Sigmoid colon (tissue), 7 donors: ENCODE data around the gene CAPRIN2. TPM values are rescaled to one million over a fixed set of nuclear protein-coding genes. Genes with fewer than 3 reads are reported as not detected.

Source experiments
- DNase-seq: peaks from one replicate; pipeline ENCODE4 v3.0.0-alpha.2; 2019
- H3K27ac ChIP-seq, 4 donors: fragments of 200-600 bp; sonication (generic); one replicate each; pipeline ENCODE4 v1.5.1; 2016 to 2019; ENCODE audit warnings: mild to moderate bottlenecking in 1 of 4
- H3K27me3 ChIP-seq, 3 donors: fragments of 200-600 bp; sonication (generic); one replicate each; pipeline ENCODE4 v1.5.1; 2019; ENCODE audit warnings: mild to moderate bottlenecking in 1 of 3
- H3K36me3 ChIP-seq, 4 donors: fragments of 200-600 bp; sonication (generic); one replicate each; pipeline ENCODE4 v1.5.1; 2016 to 2019
- H3K4me1 ChIP-seq, 4 donors: fragments of 200-600 bp; sonication (generic); one replicate each; pipeline ENCODE4 v1.5.1; 2017 to 2019
- H3K4me3 ChIP-seq, 4 donors: fragments of 200-600 bp; sonication (generic); one replicate each; pipeline ENCODE4 v1.5.1; 2017 to 2019; ENCODE audit warnings: mild to moderate bottlenecking in 2 of 4, moderate library complexity in 1 of 4
- H3K9me3 ChIP-seq, 4 donors: fragments of 200-600 bp in 3 of 4; sonication (generic) in 3 of 4; one replicate each; pipeline versions ENCODE4 v1.5.1 to v1.6.1; 2013 to 2019
- CTCF ChIP-seq, 4 experiments: fragments of 450-650 bp in 3 of 4; fragments of 200-600 bp in 1 of 4; IDR thresholded peaks; one replicate each; pipeline ENCODE4 v1.5.1; 2016 to 2019; ENCODE audit warnings: antibody characterized with exemption in 4 of 4, mild to moderate bottlenecking in 3 of 4, moderate library complexity in 2 of 4
- EP300 ChIP-seq, 4 donors: sonication (generic); formaldehyde crosslinking; IDR thresholded peaks; one replicate each; pipeline ENCODE4 v1.6.1; 2017; ENCODE audit warnings: antibody characterized with exemption in 4 of 4
- POLR2A ChIP-seq, 2 donors: fragments of 450-650 bp; IDR thresholded peaks; one replicate each; pipeline ENCODE4 v1.6.1; 2016; ENCODE audit warnings: antibody characterized with exemption in 2 of 2, mild to moderate bottlenecking in 2 of 2, moderate library complexity in 2 of 2
- POLR2AphosphoS5 ChIP-seq, 4 donors: sonication (generic); formaldehyde crosslinking; IDR thresholded peaks; one replicate each; pipeline ENCODE4 v1.6.1; 2017; ENCODE audit warnings: antibody characterized with exemption in 4 of 4
- WGBS, 2 donors: extraction: QIAGEN DNeasy Blood & Tissue Kit; methylation state at CpG; one replicate each; pipeline ENCODE4 v1.1.7; 2013; 5-methylcytosine and 5-hydroxymethylcytosine counted together
- intact Hi-C: fragments of 100-400 bp; cut with DNase I; formaldehyde crosslinking; loops from one replicate; pipeline ENCODE4 v1.15.1; 2023
- polyA plus RNA-seq, 3 donors: library from polyadenylated mRNA; stranded (reverse); fragments of 200-250 nt; gene quantifications; one replicate each; pipeline ENCODE4 v1.2.3, GENCODE V29; 2013
- total RNA-seq, 4 donors: library from RNA; depleted of rRNA; stranded (reverse); fragments of >200 nt; gene quantifications; one replicate each; pipeline ENCODE4 v1.1.0, GENCODE V29; 2016
- donor health status: healthy with polysubstance abuse.
- donor health status: Bipolar disorder and iron deficiency.
- donor health status: healthy.

CAPRIN2 gene
- total and polyA plus RNA-seq, 7 donors, result 2.1 to 42.9 (median 25.0) TPM

DNA sequence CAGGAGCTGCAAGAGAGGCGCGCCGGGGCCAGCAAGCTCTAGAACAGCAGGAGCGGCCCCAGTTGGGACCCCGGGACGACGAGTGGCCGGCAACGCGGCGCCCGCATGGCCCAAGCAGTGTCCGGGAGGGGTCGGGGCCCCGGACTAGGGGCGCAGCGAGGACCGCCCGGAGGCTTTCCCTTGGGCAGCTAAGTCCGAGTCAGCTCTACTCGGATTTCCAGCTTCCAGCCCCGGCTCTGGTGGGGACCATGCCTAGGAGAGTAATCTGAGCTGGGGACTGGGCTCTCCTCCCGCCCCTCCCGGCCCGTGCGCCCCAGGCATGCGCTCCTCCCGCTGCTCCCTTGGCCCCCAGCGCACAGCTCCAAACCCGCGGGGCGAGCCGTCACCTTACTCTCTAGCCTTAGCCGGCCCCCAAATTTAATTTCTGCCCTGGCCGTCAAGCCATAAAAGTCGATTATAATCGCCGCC is 41.6 kb upstream of the CAPRIN2 start:
- intact Hi-C loops, result loop anchor here (5.0 kb wide), 1 partner anchor 39 kb away; no protein-coding TSS in a partner anchor

DNA sequence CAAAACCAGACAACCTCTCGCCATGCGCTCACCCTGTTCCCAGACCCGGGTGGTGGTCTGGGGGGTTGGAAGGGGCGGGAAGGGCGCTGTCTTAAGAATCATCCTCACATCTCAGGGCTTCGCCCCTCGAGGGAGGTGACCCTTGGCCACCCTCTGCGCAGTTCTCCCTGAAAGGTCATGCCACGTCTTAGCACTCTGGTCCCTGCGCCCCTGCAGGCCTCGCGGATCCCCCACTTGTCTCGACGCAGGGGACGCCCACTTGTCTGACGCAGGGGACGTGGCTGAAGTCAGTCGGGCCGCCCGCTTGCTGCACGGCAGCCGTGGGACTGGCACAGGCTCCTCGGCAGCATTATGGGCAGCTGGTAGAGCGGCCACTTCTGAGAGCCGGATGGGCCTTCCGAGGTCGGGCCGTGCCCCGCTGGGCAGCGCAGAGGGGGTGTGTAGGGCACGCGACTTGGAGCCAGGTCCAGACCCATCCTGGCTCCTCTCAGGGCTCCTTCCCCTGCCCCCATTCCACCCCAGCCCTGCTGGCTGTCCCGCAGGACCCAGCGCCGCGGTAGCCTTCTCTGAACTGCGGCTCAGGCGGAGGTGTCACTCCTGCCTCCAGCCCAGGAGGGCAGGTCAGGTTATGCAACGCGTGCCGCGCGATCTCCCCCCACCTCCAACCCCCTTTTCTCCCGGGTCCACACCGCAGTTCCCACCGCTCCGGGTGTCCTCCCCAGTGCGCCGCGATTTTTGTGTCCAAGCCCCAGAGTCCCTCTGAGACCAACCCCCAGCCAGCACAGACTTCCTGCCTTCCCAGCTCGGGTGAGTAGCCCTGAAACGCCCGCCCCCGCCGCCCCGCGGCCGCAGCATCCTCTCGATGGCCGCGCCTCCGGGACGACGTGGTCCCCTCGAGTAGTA is 40.9 kb upstream of the CAPRIN2 start:
- peaks cover 0 to 32% (median 5%) of the 10 kb centered on the region in 3 donors for H3K27me3 ChIP-seq
- H3K4me3 ChIP-seq, result peak overlapping the region; percentile 42 to 60 (median 50)
- no peaks in the 10 kb centered on the region for H3K36me3 ChIP-seq
- peak overlapping the region in 2 of 4 donors; percentile 2 to 38 for H3K27ac ChIP-seq
- DNase-seq, result peak; percentile 73
- 8 to 11% methylated on average over 65 of the region's 65 CpGs for WGBS, 2 donors
- intact Hi-C loops, result loop anchor here (5.0 kb wide), 1 partner anchor 38 kb away; no protein-coding TSS in a partner anchor
- TF ChIP-seq POLR2AphosphoS5 (IDR thresholded peaks at IDR 0.05) (no peak), EP300 (IDR thresholded peaks at IDR 0.05) (no peak), CTCF (IDR thresholded peaks at IDR 0.05) (no peak), POLR2A (IDR thresholded peaks at IDR 0.05) (no peak)
- peaks cover 0 to 19% (median 17%) of the 10 kb centered on the region in 4 donors for H3K4me1 ChIP-seq
- no peaks in the 10 kb centered on the region for H3K9me3 ChIP-seq

More for the DNA sequence above, 41.6 kb upstream of the CAPRIN2 start:
- no peaks in the 10 kb centered on the region for H3K9me3 ChIP-seq
- DNase-seq, result peak; percentile 72
- H3K4me1 ChIP-seq, result peaks cover 0 to 19% (median 17%) of the 10 kb centered on the region in 4 donors
- peak overlapping the region; percentile 42 to 60 (median 50) for H3K4me3 ChIP-seq
- WGBS, 2 donors, result 2% methylated on average over 38 of the region's 38 CpGs
- peaks cover 0 to 32% (median 5%) of the 10 kb centered on the region in 3 donors for H3K27me3 ChIP-seq
- H3K27ac ChIP-seq, result no peak overlapping the region
- H3K36me3 ChIP-seq, result no peaks in the 10 kb centered on the region
- TF ChIP-seq CTCF (IDR thresholded peaks at IDR 0.05) (peak in 1 of 4 experiments; percentile 19), POLR2AphosphoS5 (IDR thresholded peaks at IDR 0.05) (no peak)

DNA sequence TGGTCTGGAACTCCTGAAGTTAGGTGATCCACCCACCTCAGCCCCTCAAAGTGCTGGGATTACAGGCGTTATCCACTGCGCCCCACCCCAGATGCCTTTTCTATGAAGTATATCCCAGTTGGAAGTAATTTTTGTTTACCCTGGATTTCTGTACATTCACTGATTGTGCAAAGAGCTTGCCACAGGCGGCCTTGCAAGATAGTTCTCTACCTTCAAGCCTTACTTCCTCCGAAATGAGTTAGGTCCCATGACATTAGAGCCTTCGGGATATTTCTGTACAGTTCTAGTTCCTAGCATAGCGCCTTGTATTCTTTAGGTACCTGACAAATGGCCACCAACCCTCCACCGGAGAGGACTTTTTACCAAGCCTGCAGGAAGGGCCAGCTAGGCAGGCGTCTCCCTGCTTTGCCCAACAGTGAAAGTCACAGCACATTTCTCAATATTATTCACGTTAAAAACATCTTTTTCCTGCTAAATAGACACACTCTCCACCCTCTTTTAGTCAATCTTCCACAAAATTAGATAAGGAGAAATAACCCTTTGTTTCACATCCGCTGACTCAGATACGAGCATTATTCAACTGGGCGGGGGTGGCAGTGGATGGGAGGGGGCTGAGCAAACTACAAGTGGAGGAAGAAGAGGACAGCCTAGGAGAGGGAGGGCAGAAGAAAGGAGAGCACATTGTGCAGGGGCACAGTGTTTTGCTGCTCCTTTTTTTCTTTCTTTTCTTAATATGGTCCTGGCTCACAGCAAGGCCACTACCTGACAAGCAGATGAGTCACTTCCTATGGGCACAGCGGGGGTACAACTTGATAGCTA is 40.0 kb upstream of the CAPRIN2 start:
- DNase-seq, result no peak
- no peak for TF ChIP-seq POLR2AphosphoS5 (IDR thresholded peaks at IDR 0.05)
- TF ChIP-seq CTCF (IDR thresholded peaks at IDR 0.05), result no peak
- no peak for TF ChIP-seq POLR2A (IDR thresholded peaks at IDR 0.05)
- TF ChIP-seq EP300 (IDR thresholded peaks at IDR 0.05), result no peak
- Histone ChIP-seq H3K36me3 (no peaks in the 10 kb centered on the region), H3K27ac (no peak overlapping the region), H3K4me1 (peaks cover 0 to 19% (median 17%) of the 10 kb centered on the region in 4 donors), H3K27me3 (peaks cover 0 to 32% (median 5%) of the 10 kb centered on the region in 3 donors), H3K9me3 (no peaks in the 10 kb centered on the region), H3K4me3 (no peak overlapping the region)
- intact Hi-C loops, result loop anchor here (5.0 kb wide), 1 partner anchor 37 kb away; no protein-coding TSS in a partner anchor
- WGBS, 2 donors, result 73 to 80% methylated on average over 13 of the region's 13 CpGs

DNA sequence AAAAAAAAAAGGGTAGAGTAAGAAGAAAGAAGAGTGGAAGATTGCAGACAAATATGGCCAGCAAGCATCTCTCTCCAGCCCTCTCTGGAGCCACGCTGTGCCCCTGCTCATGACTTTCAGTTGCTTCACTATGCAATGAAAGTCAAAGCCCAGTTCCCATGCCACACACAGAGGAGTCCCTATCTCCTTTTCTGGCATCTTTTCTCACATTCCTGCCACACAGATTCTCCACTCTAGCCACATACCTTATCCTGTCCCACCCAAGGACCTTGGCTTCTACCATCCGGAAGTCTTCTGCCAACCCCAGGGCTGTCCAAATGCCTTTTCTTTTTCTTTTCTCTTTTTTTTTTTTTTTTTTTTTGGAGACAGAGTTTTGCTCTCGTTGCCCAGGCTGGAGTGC is 39.3 kb upstream of the CAPRIN2 start:
- intact Hi-C loops, result no loop called here
- Histone ChIP-seq H3K4me1 (peaks cover 0 to 19% (median 17%) of the 10 kb centered on the region in 4 donors), H3K36me3 (no peaks in the 10 kb centered on the region), H3K27ac (no peak overlapping the region), H3K4me3 (no peak overlapping the region), H3K9me3 (no peaks in the 10 kb centered on the region), H3K27me3 (peaks cover 0 to 32% (median 5%) of the 10 kb centered on the region in 3 donors)
- TF ChIP-seq POLR2A (IDR thresholded peaks at IDR 0.05), result no peak
- TF ChIP-seq CTCF (IDR thresholded peaks at IDR 0.05), result no peak
- no peak for TF ChIP-seq EP300 (IDR thresholded peaks at IDR 0.05)
- TF ChIP-seq POLR2AphosphoS5 (IDR thresholded peaks at IDR 0.05), result no peak
- 80 to 82% methylated on average over 3 of the region's 3 CpGs for WGBS, 2 donors
- no peak for DNase-seq
